Measurements from ENCODE around the gene SDR9C7. TPM values are rescaled to one million over a fixed set of nuclear protein-coding genes. Genes with fewer than 3 reads are reported as not detected.
"Not testable (repeated sequence)": the region's sequence is repeated elsewhere in the genome, so short reads cannot be mapped to it uniquely, and the experiment has no call there.

The SDR9C7 gene
- total RNA-seq, 1 donor from 2014 or later: not detected

- DNase-seq (ENCODE audit: low spot score in 2 of 2): no peak
- Histone ChIP-seq H3K36me3 (no peaks in the 10 kb centered on the region), H3K27me3 (no peaks in the 10 kb centered on the region), H3K27ac (no peak overlapping the region), H3K4me3 (no peak overlapping the region), H3K4me1 (no peaks in the 10 kb centered on the region), H3K9me3 (peaks cover 0 to 6% of the 10 kb centered on the region in 2 donors)
- TF ChIP-seq, protein P1, sequence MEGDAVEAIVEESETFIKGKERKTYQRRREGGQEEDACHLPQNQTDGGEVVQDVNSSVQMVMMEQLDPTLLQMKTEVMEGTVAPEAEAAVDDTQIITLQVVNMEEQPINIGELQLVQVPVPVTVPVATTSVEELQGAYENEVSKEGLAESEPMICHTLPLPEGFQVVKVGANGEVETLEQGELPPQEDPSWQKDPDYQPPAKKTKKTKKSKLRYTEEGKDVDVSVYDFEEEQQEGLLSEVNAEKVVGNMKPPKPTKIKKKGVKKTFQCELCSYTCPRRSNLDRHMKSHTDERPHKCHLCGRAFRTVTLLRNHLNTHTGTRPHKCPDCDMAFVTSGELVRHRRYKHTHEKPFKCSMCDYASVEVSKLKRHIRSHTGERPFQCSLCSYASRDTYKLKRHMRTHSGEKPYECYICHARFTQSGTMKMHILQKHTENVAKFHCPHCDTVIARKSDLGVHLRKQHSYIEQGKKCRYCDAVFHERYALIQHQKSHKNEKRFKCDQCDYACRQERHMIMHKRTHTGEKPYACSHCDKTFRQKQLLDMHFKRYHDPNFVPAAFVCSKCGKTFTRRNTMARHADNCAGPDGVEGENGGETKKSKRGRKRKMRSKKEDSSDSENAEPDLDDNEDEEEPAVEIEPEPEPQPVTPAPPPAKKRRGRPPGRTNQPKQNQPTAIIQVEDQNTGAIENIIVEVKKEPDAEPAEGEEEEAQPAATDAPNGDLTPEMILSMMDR (IDR thresholded peaks at IDR 0.05): no peak
- intact Hi-C loops (cut with DNase I): no loop called here
Observed at GRCh38 chr12:56951582-56952339, 17.6 kb upstream of the SDR9C7 start.

- Histone ChIP-seq H3K27me3 (no peaks in the 10 kb centered on the region), H3K4me1 (no peaks in the 10 kb centered on the region), H3K9me3 (peaks cover 0 to 10% of the 10 kb centered on the region in 2 donors), H3K4me3 (no peak overlapping the region), H3K36me3 (no peaks in the 10 kb centered on the region), H3K27ac (no peak overlapping the region)
- TF ChIP-seq, protein P1 (IDR thresholded peaks at IDR 0.05): no peak
- intact Hi-C loops (cut with DNase I): no loop called here
- DNase-seq (ENCODE audit: low spot score in 2 of 2): no peak
Observed at GRCh38 chr12:56948881-56949280, 14.7 kb upstream of the SDR9C7 start.

DNA sequence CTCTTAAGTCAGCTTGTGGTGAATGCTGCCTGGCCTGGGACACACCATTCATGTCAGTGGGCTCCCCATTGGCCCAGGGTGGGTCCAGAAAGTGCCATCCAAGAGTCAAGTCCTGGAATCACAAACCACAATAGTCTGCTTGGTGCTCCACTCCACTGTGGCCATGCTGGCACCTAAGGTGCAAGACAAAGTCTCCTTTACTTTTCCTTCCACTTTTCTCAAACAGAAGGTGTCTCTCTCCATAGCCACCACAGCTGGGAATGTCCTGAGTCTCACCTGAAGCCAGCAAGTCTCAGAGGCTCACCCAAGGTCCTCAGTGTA is 14.2 kb upstream of the SDR9C7 start:
- H3K4me3 ChIP-seq: no peak overlapping the region

DNA sequence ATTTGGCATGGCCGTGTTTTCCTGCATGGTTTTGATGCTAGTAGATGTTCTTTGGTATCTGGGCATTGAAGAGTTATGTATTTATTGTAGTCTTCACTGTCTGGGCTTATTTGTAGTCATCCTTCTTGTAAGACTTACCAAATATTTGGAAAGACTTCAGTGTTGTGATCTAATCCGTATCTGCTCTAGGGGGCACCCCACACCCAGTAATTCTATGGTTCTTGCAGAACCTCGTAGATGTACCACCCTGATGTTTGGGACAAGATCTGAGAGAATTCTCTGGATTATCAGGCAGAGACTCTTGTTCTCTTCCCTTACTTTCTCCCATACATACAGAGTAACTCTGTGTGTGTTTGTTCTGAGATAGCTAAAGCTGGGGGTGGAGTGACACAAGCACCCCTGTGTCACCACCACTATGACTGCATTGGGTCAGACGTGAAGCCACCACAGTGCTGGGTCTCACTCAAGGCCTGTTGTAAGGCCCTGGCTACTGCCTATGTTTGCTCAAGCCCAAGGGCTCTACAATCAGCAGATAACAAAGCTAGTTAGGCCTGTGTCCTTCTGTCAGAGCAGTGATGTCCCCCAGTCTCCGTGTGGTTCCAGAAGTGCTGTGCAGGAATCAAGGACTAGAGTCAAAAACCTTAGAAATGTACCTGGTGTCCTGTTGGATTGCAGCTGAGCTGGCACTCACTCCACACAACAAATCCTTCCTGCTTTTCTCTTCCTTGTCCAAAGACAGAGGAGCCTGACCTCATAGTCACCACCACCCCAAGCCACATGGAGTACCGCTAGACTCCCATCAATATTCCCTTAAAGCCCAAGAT is 13.6 kb upstream of the SDR9C7 start:
- TF ChIP-seq, protein P1 (IDR thresholded peaks at IDR 0.05): no peak
- H3K4me1 ChIP-seq: no peaks in the 10 kb centered on the region
- H3K27ac ChIP-seq: no peak overlapping the region
- H3K27me3 ChIP-seq: no peaks in the 10 kb centered on the region
- H3K9me3 ChIP-seq: peaks cover 0 to 10% of the 10 kb centered on the region in 2 donors
- no peaks in the 10 kb centered on the region for H3K36me3 ChIP-seq
- intact Hi-C loops (cut with DNase I): no loop called here
- DNase-seq (ENCODE audit: low spot score in 2 of 2): no peak
- no peak overlapping the region for H3K4me3 ChIP-seq

More for the DNA sequence above, 14.2 kb upstream of the SDR9C7 start:
- Histone ChIP-seq H3K4me1 (no peaks in the 10 kb centered on the region), H3K27me3 (no peaks in the 10 kb centered on the region), H3K36me3 (no peaks in the 10 kb centered on the region), H3K9me3 (peaks cover 0 to 10% of the 10 kb centered on the region in 2 donors), H3K27ac (no peak overlapping the region)
- TF ChIP-seq, protein P1 (IDR thresholded peaks at IDR 0.05): no peak
- no peak for DNase-seq (ENCODE audit: low spot score in 2 of 2)
- intact Hi-C loops (cut with DNase I): no loop called here

DNA sequence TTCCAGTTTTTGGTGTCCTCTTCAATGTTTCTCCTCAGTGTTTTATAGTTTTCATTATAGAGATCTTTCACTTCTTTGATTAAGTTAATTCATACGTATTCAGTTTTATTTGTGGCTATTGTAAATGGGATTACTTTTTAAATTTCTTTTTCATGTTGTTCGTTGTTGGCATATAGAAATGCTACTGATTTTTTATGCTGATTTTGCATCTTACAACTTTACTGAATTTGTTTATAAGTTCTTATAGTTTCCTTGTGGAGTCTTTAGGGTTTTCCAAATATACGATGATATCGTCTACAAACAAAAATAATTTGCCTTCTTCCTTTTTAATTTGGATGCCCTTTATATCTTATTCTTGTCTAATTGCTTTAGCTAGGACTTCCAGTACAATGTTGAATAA is 9.7 kb upstream of the SDR9C7 start:
- no peaks in the 10 kb centered on the region for H3K36me3 ChIP-seq
- H3K9me3 ChIP-seq: peaks cover 0 to 10% of the 10 kb centered on the region in 2 donors
- no peak overlapping the region for H3K27ac ChIP-seq
- no peak for DNase-seq (ENCODE audit: low spot score in 2 of 2)
- no peaks in the 10 kb centered on the region for H3K27me3 ChIP-seq
- TF ChIP-seq, protein P1 (IDR thresholded peaks at IDR 0.05): no peak
- no peaks in the 10 kb centered on the region for H3K4me1 ChIP-seq
- intact Hi-C loops (cut with DNase I): no loop called here
- no peak overlapping the region for H3K4me3 ChIP-seq

- H3K4me3 ChIP-seq; H3K27ac ChIP-seq; H3K27me3 ChIP-seq; H3K4me1 ChIP-seq; DNase-seq (ENCODE audit: low spot score in 2 of 2); intact Hi-C loops (cut with DNase I); H3K36me3 ChIP-seq: not testable (repeated sequence)
- peaks cover 0 to 10% of the 10 kb centered on the region in 2 donors for H3K9me3 ChIP-seq
Observed at GRCh38 chr12:56943374-56943773, 9.2 kb upstream of the SDR9C7 start.
